ENCODE data around the gene EPS8.

Gene EPS8

GRCh38 chr12:15580431-15580830 is 208.8 kb downstream of the EPS8 start:
- no peak for DNase-seq (ENCODE audit: extremely low read depth in 1 of 2, low read depth in 1 of 2)

- no peak for DNase-seq (ENCODE audit: extremely low read depth in 1 of 2, low read depth in 1 of 2)
Measured at GRCh38 chr12:15575671-15576541, 213.3 kb downstream of the EPS8 start.

GRCh38 chr12:15574353-15574752 is 214.8 kb downstream of the EPS8 start:
- DNase-seq (ENCODE audit: extremely low read depth in 1 of 2, low read depth in 1 of 2): no peak
